Neural progenitor cell (in vitro differentiated cells): ENCODE data around the gene KISS1R. TPM values are rescaled to one million over a fixed set of nuclear protein-coding genes. Genes with fewer than 3 reads are reported as not detected.

Experiments
- DNase-seq: peaks from one replicate; pipeline ENCODE4 v3.0.0-alpha.2; 2016; ENCODE audit warnings: low spot score
- H2AFZ ChIP-seq: fragments of 200-600 bp; sonication (generic); replicated peaks from 2 replicates; pipeline ENCODE4 v1.6.1; 2016; ENCODE audit warnings: antibody characterized with exemption
- H3F3A ChIP-seq: fragments of 200-600 bp; sonication (generic); 2 replicates; pipeline ENCODE4 v1.6.1; 2016; ENCODE audit warnings: antibody characterized with exemption, low read depth
- H3K27ac ChIP-seq: fragments of 200-600 bp; sonication (generic); 2 replicates; pipeline ENCODE4 v1.5.1; 2016; ENCODE audit warnings: mild to moderate bottlenecking
- H3K27me3 ChIP-seq: fragments of 200-600 bp; sonication (generic); 2 replicates; pipeline ENCODE4 v1.6.1; 2016; ENCODE audit warnings: mild to moderate bottlenecking, moderate library complexity
- H3K36me3 ChIP-seq: fragments of 200-600 bp; sonication (generic); 2 replicates; pipeline ENCODE4 v1.5.1; 2016
- H3K4me1 ChIP-seq: fragments of 200-600 bp; sonication (generic); 2 replicates; pipeline ENCODE4 v1.6.1; 2016; ENCODE audit warnings: mixed run types
- H3K4me2 ChIP-seq: fragments of 200-600 bp; sonication (generic); 2 replicates; pipeline ENCODE4 v1.6.1; 2016
- H3K4me3 ChIP-seq: fragments of 200-600 bp; sonication (generic); 2 replicates; pipeline ENCODE4 v1.5.1; 2016
- H3K79me2 ChIP-seq: fragments of 200-600 bp; sonication (generic); 2 replicates; pipeline ENCODE4 v1.6.1; 2016; ENCODE audit warnings: low read depth
- H3K9ac ChIP-seq: fragments of 200-600 bp; sonication (generic); 2 replicates; pipeline ENCODE4 v1.6.1; 2016
- H3K9me3 ChIP-seq: fragments of 200-600 bp; sonication (generic); 2 replicates; pipeline ENCODE4 v1.5.1; 2016; ENCODE audit warnings: low read depth
- H4K20me1 ChIP-seq: fragments of 200-600 bp; sonication (generic); 2 replicates; pipeline ENCODE4 v1.6.1; 2016; ENCODE audit warnings: low read depth
- H3K27ac Mint-ChIP-seq: 3 replicates; pipeline ENCODE4 v1.8.0; 2021; ENCODE audit warnings: mixed read lengths
- H3K27me3 Mint-ChIP-seq: 2 replicates; pipeline ENCODE4 v1.8.0; 2022; ENCODE audit warnings: low read depth, mild to moderate bottlenecking, inconsistent platforms, moderate library complexity, mixed read lengths; ENCODE audit not compliant: insufficient read depth
- H3K36me3 Mint-ChIP-seq: 3 replicates; pipeline ENCODE4 v1.8.0; 2021; ENCODE audit warnings: mixed read lengths
- H3K4me1 Mint-ChIP-seq: 3 replicates; pipeline ENCODE4 v1.8.0; 2021; ENCODE audit warnings: mixed read lengths
- H3K4me3 Mint-ChIP-seq: 3 replicates; pipeline ENCODE4 v1.8.0; 2021; ENCODE audit warnings: mild to moderate bottlenecking, moderate library complexity, mixed read lengths
- H3K9me3 Mint-ChIP-seq: 3 replicates; pipeline ENCODE4 v1.8.0; 2020; ENCODE audit warnings: mixed read lengths
- CTCF ChIP-seq: fragments of 200-600 bp; sonication (generic); IDR thresholded peaks from 2 replicates; pipeline ENCODE4 v1.5.1; 2017; ENCODE audit warnings: antibody characterized with exemption, mild to moderate bottlenecking
- EZH2 ChIP-seq: fragments of 200-600 bp; sonication (generic); IDR thresholded peaks from 2 replicates; pipeline ENCODE4 v1.6.1; 2017; ENCODE audit warnings: antibody characterized with exemption, mild to moderate bottlenecking, moderate library complexity
- EZH2phosphoT487 ChIP-seq: fragments of 200-600 bp; sonication (generic); IDR thresholded peaks from 2 replicates; pipeline ENCODE4 v1.6.1; 2017; ENCODE audit warnings: antibody characterized with exemption
- total RNA-seq: library from RNA; depleted of rRNA; stranded (reverse); fragments of >200 nt; gene quantifications from 2 replicates; pipeline ENCODE4 v1.2.3, GENCODE V29; 2015; ENCODE audit warnings: low replicate concordance

Gene KISS1R
- total RNA-seq, 1 donor from 2014 or later: not detected

- Histone ChIP-seq H3K4me2 (peak overlapping the region; percentile 84), H3K27me3 (peaks cover 27% of the 10 kb centered on the region), H3K4me3 (peak overlapping the region; percentile 97), H3K9ac (no peak overlapping the region), H3K9me3 (no peaks in the 10 kb centered on the region), H2AFZ (no peak overlapping the region), H3F3A (peaks cover 58% of the 10 kb centered on the region), H3K79me2 (peaks cover 44% of the 10 kb centered on the region), H4K20me1 (peaks cover 30% of the 10 kb centered on the region), H3K27ac (no peak overlapping the region), H3K36me3 (no peaks in the 10 kb centered on the region), H3K4me1 (peaks cover 11% of the 10 kb centered on the region)
- H3K4me1 Mint-ChIP-seq: peaks cover 8% of the 10 kb centered on the region
- H3K27ac Mint-ChIP-seq: no peak overlapping the region
- H3K9me3 Mint-ChIP-seq: no peaks in the 10 kb centered on the region
- peak; percentile 61 for DNase-seq
- peaks cover 4% of the 10 kb centered on the region for H3K36me3 Mint-ChIP-seq
- H3K4me3 Mint-ChIP-seq: peak overlapping the region; percentile 83
- TF ChIP-seq CTCF: no peak
- TF ChIP-seq EZH2phosphoT487: no peak
- no peak for TF ChIP-seq EZH2
- H3K27me3 Mint-ChIP-seq: peaks cover 15% of the 10 kb centered on the region
Observed at GRCh38 chr19:925087-925525, 8.0 kb downstream of the KISS1R start.

GRCh38 chr19:925526-926322, 8.6 kb downstream of the KISS1R start, which contains the start of gene ARID3A:
ARID3A (plus strand) TSS chr19:926035; CDS start chr19:929529, 3,494 bp downstream.
- Mint-ChIP-seq H3K27ac (no peak within 1 kb of the TSS), H3K4me1 (peaks cover 7% of the 10 kb centered on the region), H3K36me3 (peaks cover 4% of the 10 kb centered on the region), H3K27me3 (peaks cover 13% of the 10 kb centered on the region), H3K4me3 (peak within 1 kb of the TSS; percentile 93), H3K9me3 (no peaks in the 10 kb centered on the region)
- Histone ChIP-seq H3K27ac (peak within 1 kb of the TSS; percentile 31), H3K36me3 (no peaks in the 10 kb centered on the region), H2AFZ (no peak within 1 kb of the TSS), H4K20me1 (peaks cover 31% of the 10 kb centered on the region), H3K27me3 (peaks cover 21% of the 10 kb centered on the region), H3F3A (peaks cover 55% of the 10 kb centered on the region), H3K79me2 (peaks cover 50% of the 10 kb centered on the region), H3K9me3 (no peaks in the 10 kb centered on the region), H3K4me1 (peaks cover 10% of the 10 kb centered on the region), H3K4me2 (peak within 1 kb of the TSS; percentile 84), H3K9ac (peak within 1 kb of the TSS; percentile 79), H3K4me3 (peak within 1 kb of the TSS; percentile 97)
- peak; percentile 15 for TF ChIP-seq CTCF
- no peak for TF ChIP-seq EZH2phosphoT487
- no peak for TF ChIP-seq EZH2
- peak; percentile 90 for DNase-seq

- Mint-ChIP-seq H3K9me3 (no peaks in the 10 kb centered on the region), H3K27me3 (peaks cover 8% of the 10 kb centered on the region), H3K27ac (no peak overlapping the region), H3K4me3 (peak overlapping the region; percentile 83), H3K36me3 (peaks cover 4% of the 10 kb centered on the region), H3K4me1 (peaks cover 6% of the 10 kb centered on the region)
- Histone ChIP-seq H3K36me3 (no peaks in the 10 kb centered on the region), H3K27me3 (peaks cover 16% of the 10 kb centered on the region), H3K9me3 (no peaks in the 10 kb centered on the region), H3K79me2 (peaks cover 55% of the 10 kb centered on the region), H3K4me3 (peak overlapping the region; percentile 97), H4K20me1 (peaks cover 29% of the 10 kb centered on the region), H3K4me1 (peaks cover 10% of the 10 kb centered on the region), H3K4me2 (peak overlapping the region; percentile 84), H3K27ac (peak overlapping the region; percentile 31), H3F3A (peaks cover 50% of the 10 kb centered on the region), H2AFZ (no peak overlapping the region), H3K9ac (peak overlapping the region; percentile 79)
- no peak for TF ChIP-seq EZH2phosphoT487
- no peak for TF ChIP-seq CTCF
- no peak for TF ChIP-seq EZH2
- DNase-seq: no peak
Observed at GRCh38 chr19:926323-926588, 9.1 kb downstream of the KISS1R start.
